Measurements from ENCODE around the gene SPG7.

DNA sequence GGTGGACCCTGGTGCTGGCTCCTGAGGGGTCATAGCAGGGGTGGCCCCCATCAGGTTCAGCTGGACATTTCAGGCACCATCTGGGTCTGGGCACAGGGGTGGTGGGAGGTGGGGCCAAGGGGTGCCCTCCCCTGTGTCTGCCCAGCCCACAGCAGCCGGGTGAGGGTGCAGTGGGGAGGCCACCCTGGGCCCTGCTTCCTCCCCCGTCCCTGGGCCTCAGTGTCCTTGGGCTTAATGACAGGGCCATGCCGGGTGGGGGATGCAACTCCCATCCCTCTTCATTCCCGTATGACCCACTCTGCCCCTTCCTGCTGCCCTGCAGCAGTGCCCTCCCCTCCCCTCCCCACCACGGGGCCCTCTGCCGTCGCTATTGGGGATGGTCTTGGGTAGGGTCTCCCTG lies 78.0 kb downstream of the SPG7 start:
- TF ChIP-seq SPI1 (IDR thresholded peaks at IDR 0.05; ENCODE audit: borderline replicate concordance, low read depth) = no peak
- TF ChIP-seq, protein P1, sequence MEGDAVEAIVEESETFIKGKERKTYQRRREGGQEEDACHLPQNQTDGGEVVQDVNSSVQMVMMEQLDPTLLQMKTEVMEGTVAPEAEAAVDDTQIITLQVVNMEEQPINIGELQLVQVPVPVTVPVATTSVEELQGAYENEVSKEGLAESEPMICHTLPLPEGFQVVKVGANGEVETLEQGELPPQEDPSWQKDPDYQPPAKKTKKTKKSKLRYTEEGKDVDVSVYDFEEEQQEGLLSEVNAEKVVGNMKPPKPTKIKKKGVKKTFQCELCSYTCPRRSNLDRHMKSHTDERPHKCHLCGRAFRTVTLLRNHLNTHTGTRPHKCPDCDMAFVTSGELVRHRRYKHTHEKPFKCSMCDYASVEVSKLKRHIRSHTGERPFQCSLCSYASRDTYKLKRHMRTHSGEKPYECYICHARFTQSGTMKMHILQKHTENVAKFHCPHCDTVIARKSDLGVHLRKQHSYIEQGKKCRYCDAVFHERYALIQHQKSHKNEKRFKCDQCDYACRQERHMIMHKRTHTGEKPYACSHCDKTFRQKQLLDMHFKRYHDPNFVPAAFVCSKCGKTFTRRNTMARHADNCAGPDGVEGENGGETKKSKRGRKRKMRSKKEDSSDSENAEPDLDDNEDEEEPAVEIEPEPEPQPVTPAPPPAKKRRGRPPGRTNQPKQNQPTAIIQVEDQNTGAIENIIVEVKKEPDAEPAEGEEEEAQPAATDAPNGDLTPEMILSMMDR (IDR thresholded peaks at IDR 0.05; ENCODE audit: insufficient read depth, low read length) = no peak
- TF ChIP-seq, protein P2, sequence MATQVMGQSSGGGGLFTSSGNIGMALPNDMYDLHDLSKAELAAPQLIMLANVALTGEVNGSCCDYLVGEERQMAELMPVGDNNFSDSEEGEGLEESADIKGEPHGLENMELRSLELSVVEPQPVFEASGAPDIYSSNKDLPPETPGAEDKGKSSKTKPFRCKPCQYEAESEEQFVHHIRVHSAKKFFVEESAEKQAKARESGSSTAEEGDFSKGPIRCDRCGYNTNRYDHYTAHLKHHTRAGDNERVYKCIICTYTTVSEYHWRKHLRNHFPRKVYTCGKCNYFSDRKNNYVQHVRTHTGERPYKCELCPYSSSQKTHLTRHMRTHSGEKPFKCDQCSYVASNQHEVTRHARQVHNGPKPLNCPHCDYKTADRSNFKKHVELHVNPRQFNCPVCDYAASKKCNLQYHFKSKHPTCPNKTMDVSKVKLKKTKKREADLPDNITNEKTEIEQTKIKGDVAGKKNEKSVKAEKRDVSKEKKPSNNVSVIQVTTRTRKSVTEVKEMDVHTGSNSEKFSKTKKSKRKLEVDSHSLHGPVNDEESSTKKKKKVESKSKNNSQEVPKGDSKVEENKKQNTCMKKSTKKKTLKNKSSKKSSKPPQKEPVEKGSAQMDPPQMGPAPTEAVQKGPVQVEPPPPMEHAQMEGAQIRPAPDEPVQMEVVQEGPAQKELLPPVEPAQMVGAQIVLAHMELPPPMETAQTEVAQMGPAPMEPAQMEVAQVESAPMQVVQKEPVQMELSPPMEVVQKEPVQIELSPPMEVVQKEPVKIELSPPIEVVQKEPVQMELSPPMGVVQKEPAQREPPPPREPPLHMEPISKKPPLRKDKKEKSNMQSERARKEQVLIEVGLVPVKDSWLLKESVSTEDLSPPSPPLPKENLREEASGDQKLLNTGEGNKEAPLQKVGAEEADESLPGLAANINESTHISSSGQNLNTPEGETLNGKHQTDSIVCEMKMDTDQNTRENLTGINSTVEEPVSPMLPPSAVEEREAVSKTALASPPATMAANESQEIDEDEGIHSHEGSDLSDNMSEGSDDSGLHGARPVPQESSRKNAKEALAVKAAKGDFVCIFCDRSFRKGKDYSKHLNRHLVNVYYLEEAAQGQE (IDR thresholded peaks at IDR 0.05; ENCODE audit: insufficient replicate concordance, low read depth) = no peak

Data from HL-60 (cell line).